Measurements from ENCODE around the gene QRFPR. TPM values are rescaled to one million over a fixed set of nuclear protein-coding genes. Genes with fewer than 3 reads are reported as not detected.

QRFPR gene
- total and polyA plus RNA-seq, 4 donors: not detected

DNA sequence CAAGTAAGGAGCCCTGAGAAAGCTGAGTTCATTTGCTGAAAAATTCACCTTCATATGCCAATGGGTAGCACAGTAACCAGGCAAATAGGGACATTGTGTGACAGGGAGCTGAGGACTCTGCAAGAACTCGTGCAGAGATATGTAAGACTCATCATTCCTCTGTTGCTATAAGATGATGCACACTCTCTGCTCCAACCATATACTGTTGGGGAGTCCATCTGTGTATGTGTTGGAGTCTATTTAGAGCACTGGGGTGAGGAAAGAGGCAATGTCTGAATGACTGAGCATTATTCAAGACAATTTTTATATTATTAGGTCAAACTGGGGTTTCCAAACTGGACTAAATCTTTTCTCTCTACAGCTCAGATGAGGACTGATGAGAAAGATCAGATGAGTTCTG, 100.4 kb downstream of the QRFPR start:
- no peaks in the 10 kb centered on the region for H3K36me3 ChIP-seq (ENCODE audit: control insufficient read depth in 4 of 4, insufficient read depth in 3 of 4, low read depth in 1 of 4, low read length in 3 of 4)
- H3K27me3 ChIP-seq (ENCODE audit: control insufficient read depth in 4 of 4, insufficient read depth in 4 of 4, low read length in 3 of 4): peaks cover 0 to under 1% (median 0%) of the 10 kb centered on the region in 4 donors
- 55% methylated on average over 1 of the region's 1 CpG for WGBS
- no peak overlapping the region for H3K4me3 ChIP-seq (ENCODE audit: low read depth in 1 of 3, low read length in 3 of 3)
- no peaks in the 10 kb centered on the region for H3K4me1 ChIP-seq (ENCODE audit: control insufficient read depth in 4 of 4, insufficient read depth in 4 of 4, low read length in 3 of 4)
- TF ChIP-seq SP1 (IDR thresholded peaks at IDR 0.05) (no peak), EGR1 (IDR thresholded peaks at IDR 0.05; ENCODE audit: low read depth in 2 of 2) (no peak), FOXA2 (IDR thresholded peaks at IDR 0.05) (no peak), HNF4A (conservative IDR thresholded peaks at IDR 0.05) (no peak), HNF4G (IDR thresholded peaks at IDR 0.05) (no peak), NR2F2 (IDR thresholded peaks at IDR 0.05) (no peak), RXRA (IDR thresholded peaks at IDR 0.05) (no peak), FOXA1 (IDR thresholded peaks at IDR 0.05) (no peak)
- TF ChIP-seq, protein P1, sequence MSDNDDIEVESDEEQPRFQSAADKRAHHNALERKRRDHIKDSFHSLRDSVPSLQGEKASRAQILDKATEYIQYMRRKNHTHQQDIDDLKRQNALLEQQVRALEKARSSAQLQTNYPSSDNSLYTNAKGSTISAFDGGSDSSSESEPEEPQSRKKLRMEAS (IDR thresholded peaks at IDR 0.05): no peak
- TF ChIP-seq, protein P2, sequence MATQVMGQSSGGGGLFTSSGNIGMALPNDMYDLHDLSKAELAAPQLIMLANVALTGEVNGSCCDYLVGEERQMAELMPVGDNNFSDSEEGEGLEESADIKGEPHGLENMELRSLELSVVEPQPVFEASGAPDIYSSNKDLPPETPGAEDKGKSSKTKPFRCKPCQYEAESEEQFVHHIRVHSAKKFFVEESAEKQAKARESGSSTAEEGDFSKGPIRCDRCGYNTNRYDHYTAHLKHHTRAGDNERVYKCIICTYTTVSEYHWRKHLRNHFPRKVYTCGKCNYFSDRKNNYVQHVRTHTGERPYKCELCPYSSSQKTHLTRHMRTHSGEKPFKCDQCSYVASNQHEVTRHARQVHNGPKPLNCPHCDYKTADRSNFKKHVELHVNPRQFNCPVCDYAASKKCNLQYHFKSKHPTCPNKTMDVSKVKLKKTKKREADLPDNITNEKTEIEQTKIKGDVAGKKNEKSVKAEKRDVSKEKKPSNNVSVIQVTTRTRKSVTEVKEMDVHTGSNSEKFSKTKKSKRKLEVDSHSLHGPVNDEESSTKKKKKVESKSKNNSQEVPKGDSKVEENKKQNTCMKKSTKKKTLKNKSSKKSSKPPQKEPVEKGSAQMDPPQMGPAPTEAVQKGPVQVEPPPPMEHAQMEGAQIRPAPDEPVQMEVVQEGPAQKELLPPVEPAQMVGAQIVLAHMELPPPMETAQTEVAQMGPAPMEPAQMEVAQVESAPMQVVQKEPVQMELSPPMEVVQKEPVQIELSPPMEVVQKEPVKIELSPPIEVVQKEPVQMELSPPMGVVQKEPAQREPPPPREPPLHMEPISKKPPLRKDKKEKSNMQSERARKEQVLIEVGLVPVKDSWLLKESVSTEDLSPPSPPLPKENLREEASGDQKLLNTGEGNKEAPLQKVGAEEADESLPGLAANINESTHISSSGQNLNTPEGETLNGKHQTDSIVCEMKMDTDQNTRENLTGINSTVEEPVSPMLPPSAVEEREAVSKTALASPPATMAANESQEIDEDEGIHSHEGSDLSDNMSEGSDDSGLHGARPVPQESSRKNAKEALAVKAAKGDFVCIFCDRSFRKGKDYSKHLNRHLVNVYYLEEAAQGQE (IDR thresholded peaks at IDR 0.05): no peak
- TF ChIP-seq, protein P3, sequence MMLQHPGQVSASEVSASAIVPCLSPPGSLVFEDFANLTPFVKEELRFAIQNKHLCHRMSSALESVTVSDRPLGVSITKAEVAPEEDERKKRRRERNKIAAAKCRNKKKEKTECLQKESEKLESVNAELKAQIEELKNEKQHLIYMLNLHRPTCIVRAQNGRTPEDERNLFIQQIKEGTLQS (IDR thresholded peaks at IDR 0.05): no peak
- TF ChIP-seq, protein P4, sequence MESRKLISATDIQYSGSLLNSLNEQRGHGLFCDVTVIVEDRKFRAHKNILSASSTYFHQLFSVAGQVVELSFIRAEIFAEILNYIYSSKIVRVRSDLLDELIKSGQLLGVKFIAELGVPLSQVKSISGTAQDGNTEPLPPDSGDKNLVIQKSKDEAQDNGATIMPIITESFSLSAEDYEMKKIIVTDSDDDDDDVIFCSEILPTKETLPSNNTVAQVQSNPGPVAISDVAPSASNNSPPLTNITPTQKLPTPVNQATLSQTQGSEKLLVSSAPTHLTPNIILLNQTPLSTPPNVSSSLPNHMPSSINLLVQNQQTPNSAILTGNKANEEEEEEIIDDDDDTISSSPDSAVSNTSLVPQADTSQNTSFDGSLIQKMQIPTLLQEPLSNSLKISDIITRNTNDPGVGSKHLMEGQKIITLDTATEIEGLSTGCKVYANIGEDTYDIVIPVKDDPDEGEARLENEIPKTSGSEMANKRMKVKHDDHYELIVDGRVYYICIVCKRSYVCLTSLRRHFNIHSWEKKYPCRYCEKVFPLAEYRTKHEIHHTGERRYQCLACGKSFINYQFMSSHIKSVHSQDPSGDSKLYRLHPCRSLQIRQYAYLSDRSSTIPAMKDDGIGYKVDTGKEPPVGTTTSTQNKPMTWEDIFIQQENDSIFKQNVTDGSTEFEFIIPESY (IDR thresholded peaks at IDR 0.05): no peak
- no peak overlapping the region for H3K27ac ChIP-seq (ENCODE audit: low read depth in 1 of 2, low read length in 2 of 2)
- H3K9ac ChIP-seq (ENCODE audit: low read depth in 1 of 2, low read length in 2 of 2): no peak overlapping the region
- DNase-seq (ENCODE audit: low spot score): no peak
- no peaks in the 10 kb centered on the region for H3K9me3 ChIP-seq (ENCODE audit: control insufficient read depth in 4 of 4, low read length in 3 of 4)

DNA sequence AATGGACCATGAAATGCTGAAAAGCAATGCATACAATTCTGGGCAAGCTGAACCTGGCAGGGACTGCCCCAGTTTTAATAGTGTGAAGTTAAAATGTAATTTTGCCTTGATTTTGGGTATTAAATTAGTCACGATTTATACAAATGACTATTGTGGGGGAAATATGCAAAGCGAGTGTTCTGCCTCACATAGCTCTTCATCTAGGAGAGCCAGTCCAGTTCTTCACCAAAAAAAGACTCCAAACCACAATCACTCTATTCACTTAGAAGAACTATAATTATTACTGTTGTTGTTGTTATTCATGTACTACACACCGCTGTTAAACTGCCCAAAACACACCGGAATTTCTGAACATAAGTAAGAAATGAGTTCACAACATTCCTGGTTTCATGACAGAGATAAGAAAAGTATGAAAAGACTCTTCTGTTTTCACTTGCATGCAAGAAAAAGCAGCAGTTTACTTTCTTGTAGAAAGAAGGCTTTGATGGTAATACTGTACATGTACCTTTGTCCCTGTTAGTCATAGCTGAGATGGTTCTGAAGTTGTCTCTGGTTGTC, 101.9 kb downstream of the QRFPR start:
- WGBS: 75% methylated on average over 4 of the region's 4 CpGs
- DNase-seq (ENCODE audit: low spot score): no peak
- Histone ChIP-seq H3K36me3 (ENCODE audit: control insufficient read depth in 4 of 4, insufficient read depth in 3 of 4, low read depth in 1 of 4, low read length in 3 of 4) (no peaks in the 10 kb centered on the region), H3K9me3 (ENCODE audit: control insufficient read depth in 4 of 4, low read length in 3 of 4) (no peaks in the 10 kb centered on the region), H3K27me3 (ENCODE audit: control insufficient read depth in 4 of 4, insufficient read depth in 4 of 4, low read length in 3 of 4) (peaks cover 0 to 4% (median 0%) of the 10 kb centered on the region in 4 donors), H3K4me3 (ENCODE audit: low read depth in 1 of 3, low read length in 3 of 3) (no peak overlapping the region), H3K4me1 (ENCODE audit: control insufficient read depth in 4 of 4, insufficient read depth in 4 of 4, low read length in 3 of 4) (no peaks in the 10 kb centered on the region), H3K27ac (ENCODE audit: low read depth in 1 of 2, low read length in 2 of 2) (no peak overlapping the region), H3K9ac (ENCODE audit: low read depth in 1 of 2, low read length in 2 of 2) (no peak overlapping the region)
- no peak for TF ChIP-seq RXRA (IDR thresholded peaks at IDR 0.05)

Small RNA genes within 50 kb of the gene (small RNA-seq; reads per million reads assigned to genes)
- not detected for gene RF00019

Other genes starting within 250 kb of the QRFPR start
- gene TNIP3, start 216.7 kb downstream of the QRFPR start, total RNA-seq: under 1 TPM in 1 of 2 donors, not detected in 1; 0.25 TPM
- gene TNIP3, start 216.7 kb downstream of the QRFPR start, polyA plus RNA-seq: under 1 TPM in 1 of 2 donors, not detected in 1; 0.02 TPM